HepG2 (cell line): ENCODE data around the gene ACTN4. TPM values are rescaled to one million over a fixed set of nuclear protein-coding genes. Genes with fewer than 3 reads are reported as not detected.

Experiments
- ATAC-seq: fragments of 200-7000 bp; cut with Tn5 transposase; 3 replicates; pipeline ENCODE4 v1.9.1; 2020; ENCODE audit warnings: mild to moderate bottlenecking, moderate library complexity
- BruUV-seq: library from RNA; stranded (reverse); fragments of 400-500 nt; replicated peaks from 2 replicates; lab custom pipeline; 2021; lab: Mats Ljungman, UMichigan
- CTCF ChIA-PET: fragments of 300-600 bp; formaldehyde crosslinking; extraction: SDS; loops from one replicate; lab custom pipeline; 2021; ENCODE audit warnings: low total read pairs, inconsistent platforms, low intra/inter-chr PET ratio; lab: Yijun Ruan, JAX
- POLR2A ChIA-PET: fragments of 350-600 bp; sonication (Branson Sonifier 250); formaldehyde crosslinking; loops from one replicate; lab custom pipeline; 2020; ENCODE audit warnings: antibody characterized with exemption, inconsistent platforms; lab: Yijun Ruan, JAX
- DNase-seq: peaks from one replicate; pipeline ENCODE4 v3.0.0-alpha.2; 2015; ENCODE audit warnings: low spot score
- FAIRE-seq: peaks from 3 replicates; lab custom pipeline; 2011; peaks lifted over from hg19 to GRCh38; lab: Jason Lieb, UNC
- H2AFZ ChIP-seq: one replicate; pipeline ENCODE4 v1.6.1; 2011; ENCODE audit warnings: low read length, inconsistent platforms
- H3K27ac ChIP-seq: fragments of 300-600 bp; 3 replicates; pipeline ENCODE4 v1.8.0; 2011; ENCODE audit warnings: mixed run types, mild to moderate bottlenecking, mixed read lengths, low read length, inconsistent platforms; ENCODE audit not compliant: insufficient read depth; ENCODE audit errors: extremely low read length
- H3K27me3 ChIP-seq, 2 experiments: fragments of 200-600 bp in 1 of 2; 2 replicates in 1 of 2; 3 replicates in 1 of 2; pipeline versions ENCODE4 v1.6.0 to v1.8.0; 2011; ENCODE audit warnings: low read length in 2 of 2, mild to moderate bottlenecking in 2 of 2, moderate library complexity in 2 of 2, inconsistent platforms in 1 of 2; ENCODE audit not compliant: insufficient read depth in 2 of 2, control insufficient read depth in 1 of 2
- H3K36me3 ChIP-seq, 2 experiments: fragments of 200-600 bp in 1 of 2; replicated peaks in 1 of 2; 2 replicates in 1 of 2; 3 replicates in 1 of 2; pipeline versions ENCODE4 v1.5.1 to v1.8.0; 2011; ENCODE audit warnings: low read length in 2 of 2, inconsistent platforms in 1 of 2; ENCODE audit not compliant: insufficient read depth in 2 of 2, control insufficient read depth in 1 of 2
- H3K4me1 ChIP-seq: 2 replicates; pipeline ENCODE4 v1.5.1; 2012; ENCODE audit warnings: low read length, inconsistent platforms; ENCODE audit not compliant: insufficient read depth
- H3K4me2 ChIP-seq: 2 replicates; pipeline ENCODE4 v1.6.0; 2011; ENCODE audit warnings: low read depth, low read length, inconsistent platforms
- H3K4me3 ChIP-seq, 3 experiments: fragments of 200-600 bp in 1 of 3; sonication (generic), shearing (Covaris generic) in 1 of 3; replicated peaks in 1 of 3; 2 replicates each; pipeline ENCODE4 v1.5.1; 2011 to 2016; ENCODE audit warnings: low read length in 3 of 3, inconsistent platforms in 2 of 3, low read depth in 2 of 3, mild to moderate bottlenecking in 2 of 3, control low read depth in 1 of 3, mixed read lengths in 1 of 3; ENCODE audit not compliant: insufficient read depth in 1 of 3
- H3K79me2 ChIP-seq: one replicate; pipeline ENCODE4 v1.6.1; 2011; ENCODE audit warnings: low read length, inconsistent platforms; ENCODE audit not compliant: insufficient read depth
- H3K9ac ChIP-seq: 2 replicates; pipeline ENCODE4 v1.6.0; 2011; ENCODE audit warnings: mild to moderate bottlenecking, low read depth, low read length, inconsistent platforms; ENCODE audit not compliant: insufficient read depth
- H3K9me3 ChIP-seq: 2 replicates; pipeline ENCODE4 v1.5.1; 2012; ENCODE audit warnings: mild to moderate bottlenecking, low read length
- H4K20me1 ChIP-seq: 2 replicates; pipeline ENCODE4 v1.6.0; 2011; ENCODE audit warnings: inconsistent platforms, mild to moderate bottlenecking, low read length, moderate library complexity; ENCODE audit not compliant: insufficient read depth
- CTCF ChIP-seq: sonication (generic); formaldehyde crosslinking; IDR thresholded peaks from 2 replicates; pipeline ENCODE4 v1.5.0; 2020; ENCODE audit warnings: mild to moderate bottlenecking, missing genetic modification reagents, moderate library complexity
- HNF4A ChIP-seq: sonication (generic); formaldehyde crosslinking; IDR thresholded peaks from 2 replicates; pipeline ENCODE4 v1.4.0; 2020; ENCODE audit warnings: missing genetic modification reagents
- HOXA3 ChIP-seq: sonication (generic); formaldehyde crosslinking; IDR thresholded peaks from 2 replicates; pipeline ENCODE4 v1.5.0; 2020; ENCODE audit warnings: missing genetic modification reagents
- SRF ChIP-seq: IDR thresholded peaks from 2 replicates; pipeline ENCODE4 v1.6.1; 2011; ENCODE audit warnings: mild to moderate bottlenecking, low read depth, low read length, moderate library complexity
- STAG1 ChIP-seq: sonication (generic); formaldehyde crosslinking; IDR thresholded peaks from 2 replicates; pipeline ENCODE4 v1.4.0; 2020; ENCODE audit warnings: missing genetic modification reagents
- ZBTB38 ChIP-seq: sonication (generic); formaldehyde crosslinking; IDR thresholded peaks from 2 replicates; pipeline ENCODE4 v1.5.1; 2020; ENCODE audit warnings: mild to moderate bottlenecking, missing genetic modification reagents
- ZKSCAN5 ChIP-seq: sonication (generic); formaldehyde crosslinking; IDR thresholded peaks from 2 replicates; pipeline ENCODE4 v1.5.1; 2020; ENCODE audit warnings: mild to moderate bottlenecking, missing genetic modification reagents
- ZNF256 ChIP-seq: sonication (generic); formaldehyde crosslinking; conservative IDR thresholded peaks from 2 replicates; pipeline ENCODE4 v1.4.0; 2020; ENCODE audit warnings: missing genetic modification reagents
- ZNF614 ChIP-seq: IDR thresholded peaks from 2 replicates; pipeline ENCODE4 v1.6.1; 2018; ENCODE audit warnings: missing biosample characterization, missing genetic modification reagents, inconsistent platforms, borderline replicate concordance
- ZNF746 ChIP-seq: sonication (generic); formaldehyde crosslinking; IDR thresholded peaks from 2 replicates; pipeline ENCODE4 v1.8.0; 2022; ENCODE audit warnings: mild to moderate bottlenecking, missing genetic modification reagents
- WGBS: methylation state at CpG from one replicate; pipeline ENCODE4 v1.1.6; 2017; ENCODE audit warnings: low lambda C conversion rate; 5-methylcytosine and 5-hydroxymethylcytosine counted together
- in situ Hi-C: cut with HindIII; loops from 2 replicates; pipeline ENCODE4 v1.10.0; 2017; ENCODE audit warnings: low pct_unique_long_range_greater_than_20kb; ENCODE audit not compliant: extremely low pct_ligation_motif_present
- intact Hi-C: fragments of 100-400 bp; cut with micrococcal nuclease; formaldehyde crosslinking; loops from one replicate; pipeline ENCODE4 v1.10.0; 2022; ENCODE audit not compliant: unreplicated experiment
- polyA plus RNA-seq, 8 experiments: library from polyadenylated mRNA; depleted of rRNA in 3 of 8; stranded (reverse) in 7 of 8; unstranded in 1 of 8; fragments of >200 nt; fragmentation: Illumina TruSeq in 4 of 8; extraction: Trizol in 4 of 8; gene quantifications; 2 replicates each; pipeline versions ENCODE4 v1.2.1 to v1.2.3, GENCODE V29; 2011 to 2016; ENCODE audit warnings: low read depth in 4 of 8, missing spikeins in 1 of 8, mixed read lengths in 1 of 8; ENCODE audit not compliant: insufficient read depth in 1 of 8
- total RNA-seq, 5 experiments: library from RNA; depleted of rRNA; stranded (reverse); fragments of >200 nt; fragmentation: Illumina TruSeq; extraction: Trizol; gene quantifications; 2 replicates each; pipeline ENCODE4 v1.2.3, GENCODE V29; 2016; ENCODE audit warnings: low read depth in 1 of 5

ACTN4 gene
- total and polyA plus RNA-seq, 2 of the 13 experiments (the other 11 are each of a cell fraction or from before 2014, with no cell fraction given) = 171 to 192 TPM

- H4K20me1 ChIP-seq = peaks cover 69% of the 10 kb centered on the region
- H3K4me2 ChIP-seq = no peak overlapping the region
- POLR2A ChIA-PET = interaction anchor here (1.0 to 1.4 kb wide), 3 partner anchors 11 to 28 kb away, joined by 3 to 4 read pairs (median 4); no protein-coding TSS in a partner anchor
- no peak overlapping the region for H3K4me3 ChIP-seq
- intact Hi-C loops (loop anchor here (2.0 kb wide), 1 partner anchor 16 kb away; no protein-coding TSS in a partner anchor), in situ Hi-C loops (no loop called here)
- no peak overlapping the region for H2AFZ ChIP-seq
- peaks cover 90% of the 10 kb centered on the region for H3K79me2 ChIP-seq
- no peak for DNase-seq
- peaks cover 10 to 48% of the 10 kb centered on the region in 2 experiments; a peak in 4 of 5 replicates for H3K36me3 ChIP-seq
- no peaks in the 10 kb centered on the region for H3K9me3 ChIP-seq
- WGBS = 93% methylated on average over 16 of the region's 16 CpGs
- no peak overlapping the region for H3K9ac ChIP-seq
- peaks cover 87% of the 10 kb centered on the region for H3K4me1 ChIP-seq
- no peak for ATAC-seq
- TSS peak; percentile 8 for BruUV-seq
- H3K27me3 ChIP-seq = no peaks in the 10 kb centered on the region
- CTCF ChIA-PET = no interaction called here
- no peak for TF ChIP-seq ZNF256 (CRISPR knock-in tag)
- TF ChIP-seq SRF = 0 out of 2 replicates have a peak, but pooled peaks have one; percentile 30
- no peak for FAIRE-seq
- H3K27ac ChIP-seq = peak overlapping the region; percentile 12
Measured at GRCh38 chr19:38674388-38675171, 27.1 kb downstream of the ACTN4 start.

- H3K9me3 ChIP-seq = no peaks in the 10 kb centered on the region
- in situ Hi-C loops = no loop called here
- H4K20me1 ChIP-seq = peaks cover 64% of the 10 kb centered on the region
- H3K79me2 ChIP-seq = peaks cover 91% of the 10 kb centered on the region
- DNase-seq (no peak), ATAC-seq (peak; percentile 55), FAIRE-seq (peak; percentile 26)
- H3K9ac ChIP-seq = no peak overlapping the region
- H3K27me3 ChIP-seq = no peaks in the 10 kb centered on the region
- peaks cover 87% of the 10 kb centered on the region for H3K4me1 ChIP-seq
- H3K4me3 ChIP-seq = no peak overlapping the region
- peaks cover 10 to 52% of the 10 kb centered on the region in 2 experiments; a peak in 4 of 5 replicates for H3K36me3 ChIP-seq
- BruUV-seq = no TSS peak
- peak overlapping the region; percentile 12 for H3K27ac ChIP-seq
- no peak overlapping the region for H2AFZ ChIP-seq
- H3K4me2 ChIP-seq = no peak overlapping the region
- intact Hi-C loops = loop anchor here (2.0 kb wide), 1 partner anchor 17 kb away; no protein-coding TSS in a partner anchor
- ChIA-PET CTCF (no interaction called here), POLR2A (interaction anchor here (0.7 to 1.0 kb wide), 2 partner anchors 11 to 26 kb away, joined by 3 to 4 read pairs; no protein-coding TSS in a partner anchor)
- 100% methylated on average over 1 of the region's 5 CpGs for WGBS
- TF ChIP-seq STAG1 (CRISPR knock-in tag) = peak; percentile 38; the same call in 1 of the 2 replicates
- peak; percentile 54; the same call in 1 of the 2 replicates for TF ChIP-seq ZBTB38 (CRISPR knock-in tag)
- TF ChIP-seq ZKSCAN5 = no peak
- 0 out of 2 replicates have a peak, but pooled peaks have one; percentile 23 for TF ChIP-seq ZNF746 (CRISPR knock-in tag)
- TF ChIP-seq HNF4A (CRISPR knock-in tag) = peak; percentile 11; the same call in 1 of the 2 replicates
- 0 out of 2 replicates have a peak, but pooled peaks have one; percentile 28 for TF ChIP-seq ZNF614 (CRISPR knock-in tag)
- TF ChIP-seq CTCF (CRISPR knock-in tag) = peak; percentile 40; the same call in 1 of the 2 replicates
- TF ChIP-seq HOXA3 (CRISPR knock-in tag) = 0 out of 2 replicates have a peak, but pooled peaks have one; percentile 16
Measured at GRCh38 chr19:38675611-38676010, 28.2 kb downstream of the ACTN4 start.
